HG02610 (cell line): Measurements from ENCODE around the gene MTCL1.

ENCODE experiments used
- ATAC-seq: cut with Tn5 transposase; IDR thresholded peaks from one replicate; pipeline ENCODE4 v1.9.1; 2021; ENCODE audit warnings: mild to moderate bottlenecking, moderate library complexity; ENCODE audit not compliant: unreplicated experiment

The MTCL1 gene

DNA sequence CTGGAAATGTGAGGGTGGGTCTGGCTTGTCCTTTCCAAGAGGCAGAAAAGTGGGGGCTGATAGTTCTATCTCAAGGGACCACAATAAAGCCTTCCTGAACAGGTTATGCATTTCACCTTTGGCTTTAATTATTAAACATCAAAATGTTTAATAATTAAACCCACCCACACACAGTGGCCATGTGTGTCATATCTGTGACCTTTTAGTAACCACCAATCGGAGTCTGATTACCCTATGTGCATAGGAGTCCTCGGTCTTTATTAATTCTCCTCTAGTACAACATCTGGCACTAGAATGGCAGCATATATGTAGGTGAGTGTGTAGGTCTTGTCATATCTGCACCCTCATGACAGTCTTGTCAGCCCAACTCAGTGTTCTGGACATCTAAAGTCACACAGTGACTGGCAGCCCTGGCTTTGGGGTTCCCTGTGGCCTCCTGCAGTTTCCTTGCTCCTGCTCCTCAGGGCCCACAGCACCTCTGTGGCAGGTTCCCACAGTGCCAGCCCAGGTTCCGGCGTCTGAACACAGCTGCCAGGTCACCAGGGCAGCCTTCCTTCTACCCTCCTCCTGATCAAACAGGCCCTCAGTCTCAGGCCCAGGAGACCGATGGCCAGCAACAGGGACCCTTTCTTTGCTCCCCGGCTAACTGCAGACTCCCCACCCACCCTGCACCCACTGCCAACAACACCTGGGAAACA lies 100.9 kb downstream of the MTCL1 start:
- no peak for ATAC-seq

DNA sequence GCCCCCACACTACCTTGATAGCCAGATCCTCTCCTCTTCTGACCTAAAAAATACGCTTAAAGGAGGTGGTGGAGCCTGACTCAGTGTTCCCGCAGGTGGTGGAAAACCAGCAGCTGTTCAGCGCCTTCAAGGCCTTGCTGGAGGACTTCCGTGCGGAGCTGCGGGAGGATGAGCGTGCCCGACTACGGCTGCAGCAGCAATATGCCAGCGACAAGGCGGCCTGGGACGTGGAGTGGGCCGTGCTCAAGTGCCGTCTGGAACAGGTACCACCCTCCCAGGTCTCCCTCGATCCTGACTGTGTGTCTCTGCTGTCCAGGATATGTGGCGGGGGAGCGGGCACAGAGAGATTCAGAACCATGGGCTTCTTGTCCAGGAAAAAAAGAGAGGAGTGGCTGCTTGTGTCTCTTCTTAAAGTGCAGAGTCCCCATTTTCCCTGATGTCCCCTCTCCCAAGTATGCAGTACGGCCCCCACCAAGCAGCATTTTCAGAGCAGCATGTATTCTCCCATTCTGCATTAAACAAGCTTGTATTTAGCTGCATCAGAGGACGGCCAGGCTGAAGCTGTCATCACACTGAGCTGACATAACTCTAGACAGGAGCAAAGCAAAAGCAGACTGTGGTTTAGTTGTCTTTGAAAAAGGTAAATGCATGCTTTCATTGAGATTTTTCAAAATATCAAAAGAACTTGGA lies 101.6 kb downstream of the MTCL1 start:
- no peak for ATAC-seq

DNA sequence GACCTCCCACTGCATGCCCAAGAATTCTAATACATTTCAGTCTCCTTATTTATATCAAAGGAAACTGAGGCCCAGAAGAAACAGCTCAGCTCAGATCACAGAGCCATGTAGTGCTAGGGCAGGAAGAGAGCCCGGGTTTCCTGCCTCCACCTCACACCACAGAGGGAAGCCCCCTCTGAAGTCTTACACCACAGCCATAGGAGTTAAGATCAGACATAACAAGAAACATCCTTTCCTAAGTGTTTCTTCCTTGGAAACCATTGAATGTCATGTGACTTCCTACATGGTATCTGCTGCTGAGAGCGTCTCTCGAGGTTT lies 102.1 kb downstream of the MTCL1 start:
- no peak for ATAC-seq

DNA sequence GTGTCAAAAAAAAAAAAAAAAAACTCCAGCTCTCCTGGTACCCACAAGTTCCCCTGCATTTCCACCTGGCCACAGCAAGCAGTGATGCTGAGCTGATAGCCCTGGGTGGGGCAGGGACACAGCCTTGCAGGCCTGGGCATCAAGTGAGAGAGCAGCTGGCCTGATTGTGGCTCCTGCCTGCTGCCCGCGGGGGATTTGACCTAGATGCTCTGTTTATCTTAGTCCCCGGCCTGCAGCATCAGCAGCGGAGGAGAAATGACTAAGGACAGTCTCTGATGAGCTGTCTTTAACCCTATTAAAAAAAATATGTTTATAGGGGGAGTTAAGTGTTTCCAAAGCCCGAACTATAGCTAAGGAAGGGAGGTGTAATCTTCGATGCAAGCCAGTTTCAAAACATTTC lies 102.6 kb downstream of the MTCL1 start:
- ATAC-seq: no peak

DNA sequence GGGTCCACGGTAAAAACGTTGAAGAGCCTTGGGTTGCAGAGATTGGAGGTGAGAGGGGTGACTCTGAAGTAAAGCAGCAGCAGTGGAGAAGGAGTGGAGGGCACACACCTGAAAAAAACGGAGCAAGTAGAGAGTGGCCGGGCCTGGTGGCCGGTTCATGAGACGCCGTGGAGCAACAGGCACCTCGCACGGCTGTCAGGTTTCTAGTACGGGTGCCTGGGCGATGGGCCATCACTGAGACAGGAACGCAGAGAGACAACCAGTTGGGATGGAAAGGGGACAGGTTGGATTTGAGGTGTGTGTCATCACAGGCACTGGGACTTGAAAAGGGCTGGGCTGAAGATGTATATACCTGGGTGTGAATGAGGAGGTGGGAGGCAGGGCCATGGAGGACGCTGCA lies 104.2 kb downstream of the MTCL1 start:
- no peak for ATAC-seq

DNA sequence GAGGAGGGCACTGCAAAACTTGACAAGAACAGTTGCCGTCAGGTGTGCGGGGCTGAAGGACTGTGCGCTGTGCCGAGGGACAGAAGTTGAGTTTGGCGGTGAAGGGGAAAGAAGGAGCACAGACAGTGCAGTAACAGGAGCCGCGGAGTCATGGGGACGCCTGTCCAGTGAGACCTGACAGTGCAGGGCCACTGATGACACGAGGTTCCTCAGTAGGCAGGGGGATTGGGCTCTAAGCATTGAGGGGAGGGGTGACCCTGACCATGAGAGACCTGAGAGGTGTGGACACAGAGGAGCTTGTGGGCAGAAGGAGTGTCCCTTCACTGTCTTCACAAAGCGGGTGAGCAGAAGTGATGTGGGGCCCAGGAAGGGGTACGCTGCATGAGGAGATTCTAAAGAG lies 104.8 kb downstream of the MTCL1 start:
- ATAC-seq: no peak

DNA sequence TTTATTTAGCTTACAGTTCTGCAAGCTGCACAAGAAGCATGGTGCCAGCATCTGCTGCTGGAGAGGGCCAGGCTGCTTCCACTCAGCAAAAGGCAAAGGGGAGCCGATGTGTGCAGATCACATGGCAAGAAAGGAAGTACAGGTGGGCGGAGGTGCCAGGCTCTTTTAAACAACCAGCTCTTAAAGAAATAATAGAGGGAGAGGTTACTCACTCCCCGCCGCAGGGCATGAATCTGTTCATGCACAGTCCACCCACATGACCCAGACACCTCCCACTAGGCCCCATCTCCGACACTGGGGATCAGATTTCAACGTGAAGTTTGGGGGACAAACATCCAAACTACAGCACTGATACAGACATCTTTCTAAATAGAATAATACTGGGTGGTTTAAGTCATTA lies 105.8 kb downstream of the MTCL1 start:
- no peak for ATAC-seq

DNA sequence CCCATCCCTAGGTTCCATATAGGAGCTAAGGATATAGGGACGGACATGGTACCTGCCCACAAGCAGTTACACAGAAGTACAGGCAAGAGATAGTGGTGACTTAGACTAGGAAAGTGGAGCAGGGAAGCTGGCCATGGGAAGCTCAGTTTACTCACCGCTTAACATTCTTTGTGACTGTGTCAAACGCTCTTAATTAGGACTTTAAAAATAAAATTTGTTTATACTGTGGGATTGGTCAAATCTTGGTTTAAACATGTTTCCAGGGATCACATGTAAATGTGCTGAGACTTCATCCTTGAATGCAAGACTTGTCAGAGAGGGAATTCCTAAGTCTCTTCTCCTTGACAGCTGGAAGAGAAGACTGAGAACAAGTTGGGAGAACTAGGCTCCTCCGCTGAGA lies 107.3 kb downstream of the MTCL1 start:
- ATAC-seq: no peak

DNA sequence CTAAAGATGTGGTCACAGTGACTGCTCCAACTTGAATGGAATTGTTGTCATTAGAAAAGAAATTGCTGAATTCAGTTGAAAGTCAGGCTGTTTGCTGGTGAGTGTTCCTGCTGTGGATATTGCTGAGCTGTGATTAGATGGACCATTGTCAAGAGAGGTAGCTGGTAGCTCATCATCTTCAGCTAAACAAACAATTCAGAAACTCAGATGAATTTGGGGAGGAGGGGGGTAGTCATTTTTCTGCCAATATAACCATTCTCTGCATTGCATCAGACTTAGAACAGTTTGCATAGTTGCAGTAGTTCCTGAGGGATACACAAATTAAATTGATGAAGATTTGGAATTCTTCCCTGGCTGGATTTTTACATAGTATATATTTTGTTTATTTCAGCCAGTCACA lies 108.3 kb downstream of the MTCL1 start:
- no peak for ATAC-seq

DNA sequence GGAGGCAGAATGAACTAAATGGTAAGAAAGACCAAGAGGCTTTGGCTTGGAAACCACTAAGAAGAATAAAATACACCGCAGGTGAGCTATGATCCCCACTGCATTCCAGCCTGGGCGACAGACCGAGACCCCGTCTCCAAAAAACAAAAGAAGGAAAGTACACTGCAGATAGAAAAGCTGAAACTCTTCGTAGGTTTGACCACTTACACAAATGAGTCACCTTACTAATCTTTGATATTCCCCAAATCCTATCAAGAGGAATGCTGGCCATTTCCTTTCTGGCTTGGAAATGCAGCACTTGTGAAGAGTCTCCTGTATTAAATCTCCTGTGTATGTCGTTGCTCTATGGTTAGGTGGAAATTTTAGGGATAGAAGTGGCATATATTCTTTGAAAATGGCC lies 108.8 kb downstream of the MTCL1 start:
- no peak for ATAC-seq

DNA sequence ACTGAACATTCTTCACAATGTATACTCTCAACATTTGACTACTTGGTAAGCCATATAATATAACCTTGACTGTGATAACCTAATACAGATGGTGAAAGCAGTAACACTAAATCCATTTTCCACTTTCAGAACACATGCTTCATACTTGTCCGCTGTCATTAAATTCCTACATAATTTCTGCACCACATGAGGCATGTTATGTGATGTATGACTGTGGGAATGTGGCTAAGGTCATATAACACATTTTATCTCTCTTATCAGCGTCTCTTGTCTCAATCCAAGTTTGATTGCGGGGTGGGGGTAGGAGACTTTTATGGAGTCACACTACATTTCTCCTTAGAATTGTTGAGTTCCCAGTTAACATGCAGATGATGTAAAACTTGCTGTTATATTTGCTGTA lies 110.9 kb downstream of the MTCL1 start:
- ATAC-seq: no peak

DNA sequence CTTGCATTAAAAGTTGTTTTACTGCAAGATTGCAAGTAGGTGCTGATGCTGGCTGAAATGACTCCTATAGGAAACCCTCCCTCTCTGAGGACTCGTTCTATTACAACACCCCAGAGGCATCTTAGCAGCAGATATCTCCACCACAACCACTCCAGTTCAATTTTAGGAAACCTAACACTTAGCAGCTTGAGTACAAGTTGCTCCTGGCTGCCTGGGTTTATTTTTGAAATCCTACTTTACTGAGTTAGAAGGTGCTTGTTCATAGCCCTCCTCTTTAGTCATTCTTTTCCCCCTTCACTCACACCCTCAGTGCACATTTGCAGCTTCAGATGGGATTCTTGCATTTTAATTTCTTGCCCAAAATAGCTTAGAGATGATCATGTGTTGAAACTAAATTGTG lies 111.5 kb downstream of the MTCL1 start:
- ATAC-seq: no peak

DNA sequence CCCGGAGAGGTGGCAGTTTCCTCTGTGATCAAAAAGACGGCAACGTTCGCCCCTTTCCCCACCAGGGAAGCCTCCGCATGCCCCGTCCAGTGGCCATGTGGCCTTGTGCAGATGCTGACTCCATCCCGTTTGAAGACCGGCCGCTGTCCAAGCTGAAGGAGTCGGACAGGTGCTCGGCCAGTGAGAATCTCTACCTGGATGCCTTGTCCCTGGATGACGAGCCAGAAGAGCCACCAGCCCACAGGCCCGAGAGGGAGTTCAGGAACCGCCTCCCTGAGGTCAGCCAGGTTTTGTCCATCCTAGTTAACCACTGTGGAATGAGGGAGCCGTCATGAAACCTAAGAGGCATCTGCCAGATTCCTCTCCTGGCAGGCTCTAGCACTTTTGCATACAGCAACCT lies 113.6 kb downstream of the MTCL1 start:
- no peak for ATAC-seq

DNA sequence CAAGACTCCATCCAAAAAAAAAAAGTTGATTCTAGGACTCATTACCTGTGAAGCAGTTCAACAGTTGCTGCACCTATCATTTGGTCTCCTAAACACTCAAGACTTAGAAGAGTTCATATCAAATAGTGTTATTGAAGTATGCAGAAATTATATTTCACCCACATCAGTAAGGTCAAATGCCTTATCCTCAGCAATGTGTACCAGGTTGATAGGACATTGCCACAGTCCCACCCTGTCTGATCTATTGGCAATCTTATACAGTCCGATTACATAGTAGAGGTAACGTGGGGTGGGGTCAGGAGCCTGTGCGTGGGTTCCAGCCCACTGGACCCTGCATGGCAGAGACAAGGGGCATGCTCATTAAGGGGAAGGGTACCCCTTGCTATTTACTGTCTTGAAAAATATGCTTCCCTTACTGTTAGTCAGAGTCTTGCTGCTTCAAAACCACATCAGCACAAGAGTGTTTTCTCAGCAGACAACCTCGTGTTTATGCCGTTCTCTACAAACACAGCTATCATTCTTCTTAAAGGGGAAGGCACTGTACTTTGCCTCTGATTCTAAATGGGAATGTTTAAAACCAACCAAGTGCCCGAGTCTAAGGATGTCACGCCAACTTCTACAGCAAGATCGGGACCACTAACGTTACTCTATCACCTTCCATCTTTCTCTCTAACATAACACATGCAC lies 115.2 kb downstream of the MTCL1 start:
- no peak for ATAC-seq

DNA sequence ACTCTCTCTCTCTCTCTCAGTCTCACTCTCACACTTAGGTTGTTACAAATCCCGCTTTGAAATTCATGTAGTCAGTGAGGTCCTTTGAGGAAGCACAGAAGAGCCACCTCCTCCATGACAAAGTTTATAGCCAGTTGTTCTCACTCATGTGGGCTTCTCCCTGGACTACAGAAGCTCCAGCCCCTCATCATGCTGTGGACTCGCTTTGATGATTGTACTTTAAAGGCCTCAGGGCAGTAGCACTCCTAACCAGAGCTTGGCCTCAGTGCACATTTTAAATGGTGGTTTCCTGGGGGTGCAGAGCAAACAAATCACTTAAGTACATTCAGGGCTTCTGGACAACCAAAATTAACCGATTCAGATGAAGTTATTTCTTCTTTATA lies 115.7 kb downstream of the MTCL1 start:
- ATAC-seq: no peak

DNA sequence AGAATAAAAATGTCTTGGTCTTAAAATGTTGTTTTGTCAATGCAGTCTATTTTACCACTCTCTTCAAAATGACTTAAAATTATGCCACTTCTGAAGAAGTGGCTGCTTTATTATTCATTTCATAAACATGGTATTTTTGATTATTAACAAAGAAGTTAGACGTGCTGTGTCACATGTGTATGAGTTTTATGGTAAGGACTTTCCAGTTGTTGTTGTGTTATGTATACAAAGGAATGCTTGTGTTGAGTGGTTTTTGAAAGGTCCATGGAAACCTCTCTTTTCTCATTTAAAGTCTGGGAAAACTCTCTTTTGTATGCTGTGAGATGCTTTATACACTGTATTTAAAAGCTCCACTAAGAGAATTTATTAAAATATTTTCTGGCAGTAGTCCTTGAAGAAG lies 116.2 kb downstream of the MTCL1 start:
- no peak for ATAC-seq

DNA sequence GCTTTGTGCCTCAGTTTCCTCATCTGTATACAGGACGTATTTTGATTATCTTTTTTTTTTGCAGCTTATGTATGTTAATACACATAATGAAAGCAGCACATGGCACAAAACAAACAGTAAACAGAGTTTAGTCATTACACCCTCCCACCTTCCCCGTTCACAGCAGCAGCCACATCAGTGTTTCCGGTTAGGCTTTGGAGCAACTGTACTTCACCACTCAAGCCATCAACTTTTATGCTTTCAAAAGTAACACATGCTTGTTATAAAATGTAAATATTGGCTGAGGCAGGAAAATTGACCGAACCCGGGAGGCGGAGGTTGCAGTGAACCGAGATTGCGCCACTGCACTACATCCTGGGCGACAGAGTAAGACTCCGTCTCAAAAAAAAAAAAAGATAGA lies 117.3 kb downstream of the MTCL1 start:
- ATAC-seq: no peak

DNA sequence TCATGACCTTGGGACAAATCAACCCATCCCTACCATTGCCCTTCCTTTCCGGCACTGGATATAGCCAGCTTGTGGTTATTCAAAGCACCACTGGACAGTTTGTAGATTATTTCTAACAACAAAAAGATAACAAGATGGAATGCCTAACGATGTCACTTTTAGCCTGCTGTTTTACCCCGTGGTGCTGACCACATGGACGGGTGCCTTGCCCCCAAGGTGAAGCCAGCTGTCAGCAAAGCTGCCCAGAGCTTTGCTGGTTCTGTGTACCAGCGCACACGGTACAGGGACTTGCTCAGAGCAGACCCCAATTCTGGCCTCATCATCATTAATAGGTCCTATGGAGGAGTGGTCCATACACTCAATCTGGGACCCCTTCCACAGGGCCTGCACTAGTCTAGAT lies 118.2 kb downstream of the MTCL1 start:
- ATAC-seq: no peak

DNA sequence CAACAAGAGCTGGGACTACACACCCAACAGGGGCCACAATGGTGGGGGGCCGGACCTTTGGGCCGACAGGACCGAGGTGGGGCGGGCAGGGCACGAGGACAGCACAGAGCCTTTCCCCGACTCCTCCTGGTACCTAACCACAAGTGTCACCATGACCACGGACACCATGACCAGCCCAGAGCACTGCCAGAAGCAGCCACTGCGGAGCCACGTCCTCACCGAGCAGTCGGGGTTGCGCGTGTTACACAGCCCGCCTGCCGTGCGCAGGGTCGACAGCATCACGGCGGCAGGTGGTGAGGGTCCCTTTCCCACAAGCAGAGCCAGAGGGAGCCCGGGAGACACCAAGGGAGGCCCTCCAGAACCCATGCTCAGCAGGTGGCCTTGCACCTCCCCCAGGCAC lies 119.5 kb downstream of the MTCL1 start:
- no peak for ATAC-seq

DNA sequence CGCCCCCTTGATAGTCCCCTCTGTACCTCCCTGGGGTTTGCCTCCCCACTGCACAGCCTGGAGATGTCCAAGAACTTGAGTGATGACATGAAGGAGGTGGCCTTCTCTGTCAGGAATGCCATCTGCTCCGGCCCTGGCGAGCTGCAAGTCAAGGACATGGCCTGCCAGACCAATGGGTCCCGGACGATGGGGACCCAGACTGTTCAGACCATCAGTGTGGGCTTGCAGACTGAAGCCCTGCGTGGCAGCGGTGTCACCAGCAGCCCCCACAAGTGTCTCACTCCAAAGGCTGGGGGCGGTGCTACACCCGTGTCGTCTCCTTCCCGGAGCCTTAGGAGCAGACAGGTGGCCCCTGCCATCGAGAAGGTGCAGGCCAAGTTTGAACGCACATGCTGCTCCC lies 119.9 kb downstream of the MTCL1 start:
- no peak for ATAC-seq

DNA sequence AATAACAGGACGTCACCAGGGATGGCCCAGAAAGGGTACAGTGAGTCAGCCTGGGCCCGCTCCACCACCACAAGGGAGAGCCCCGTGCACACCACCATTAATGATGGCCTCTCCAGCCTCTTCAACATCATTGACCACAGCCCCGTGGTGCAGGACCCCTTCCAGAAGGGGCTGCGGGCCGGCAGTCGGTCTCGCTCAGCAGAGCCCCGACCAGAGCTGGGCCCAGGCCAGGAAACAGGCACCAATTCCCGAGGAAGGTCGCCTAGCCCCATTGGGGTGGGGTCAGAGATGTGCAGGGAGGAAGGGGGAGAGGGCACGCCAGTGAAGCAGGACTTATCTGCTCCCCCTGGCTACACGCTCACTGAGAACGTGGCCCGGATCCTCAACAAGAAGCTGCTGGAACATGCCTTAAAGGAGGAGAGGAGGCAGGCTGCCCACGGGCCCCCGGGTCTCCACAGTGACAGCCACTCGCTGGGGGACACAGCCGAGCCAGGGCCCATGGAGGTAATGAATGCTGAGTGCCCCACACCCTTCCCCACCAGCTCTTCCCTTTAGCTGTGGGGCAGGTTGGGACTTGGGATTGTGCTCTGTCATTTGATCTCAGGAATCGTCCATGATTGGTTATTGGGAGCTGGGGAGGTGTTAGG lies 120.5 kb downstream of the MTCL1 start:
- ATAC-seq: no peak

DNA sequence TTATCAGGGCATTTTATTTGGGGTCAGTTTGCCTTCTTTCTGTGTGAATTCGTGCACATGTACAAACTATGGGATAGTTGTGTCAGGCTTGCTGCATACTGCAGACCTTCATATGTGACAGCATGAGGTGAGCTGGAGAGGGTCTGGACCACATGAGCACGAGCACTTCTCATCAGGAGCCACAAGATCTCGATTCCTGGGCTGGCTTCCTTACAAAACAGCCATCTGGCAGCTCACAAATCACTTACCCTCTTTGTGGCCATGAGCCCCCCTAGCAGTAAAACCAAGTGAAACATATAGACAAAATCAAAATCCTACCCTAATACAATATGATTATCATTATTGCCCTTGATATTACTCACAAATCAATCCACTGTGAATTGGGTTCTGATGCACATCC lies 121.2 kb downstream of the MTCL1 start:
- ATAC-seq: no peak
